ENCODE measurements around the gene ENKD1.

DNA sequence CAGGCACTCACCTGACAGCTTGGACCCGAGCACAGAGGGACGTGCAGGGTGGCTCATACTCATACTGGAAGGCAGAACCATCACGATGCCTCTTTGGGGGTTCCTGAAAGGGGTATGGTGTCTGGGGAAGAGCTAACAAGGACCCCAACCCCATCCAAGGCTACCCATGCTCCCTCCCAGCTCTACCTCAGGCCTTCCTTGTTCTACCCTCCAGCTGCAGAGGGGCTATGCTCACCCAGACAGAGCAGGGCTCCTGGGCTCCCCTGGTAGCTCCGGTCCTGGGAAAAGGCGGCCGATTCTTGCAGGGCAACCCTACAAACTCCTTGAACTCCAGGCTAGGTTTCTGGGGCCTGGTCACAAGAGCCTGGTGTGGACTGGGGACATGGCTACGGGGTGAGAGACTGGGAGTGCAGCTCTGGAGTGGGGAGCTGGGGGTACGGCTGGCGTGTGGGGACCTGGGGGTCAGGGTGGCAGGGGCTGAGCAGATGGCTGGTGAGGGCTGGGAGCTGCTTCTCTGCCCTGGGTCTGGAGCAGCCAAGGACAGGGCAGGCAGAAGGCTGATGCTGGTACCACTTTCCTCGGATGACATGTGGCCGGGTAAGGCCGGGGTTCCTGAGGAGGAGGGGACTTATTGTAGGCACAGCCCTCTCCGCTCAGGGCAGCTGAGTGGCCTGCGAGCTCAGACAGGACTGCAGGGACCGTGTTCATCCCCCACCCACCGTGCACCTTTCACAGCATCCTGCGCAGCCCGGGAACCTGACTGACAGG is 8.6 kb downstream of the ENKD1 start:
- TF ChIP-seq, protein P1, sequence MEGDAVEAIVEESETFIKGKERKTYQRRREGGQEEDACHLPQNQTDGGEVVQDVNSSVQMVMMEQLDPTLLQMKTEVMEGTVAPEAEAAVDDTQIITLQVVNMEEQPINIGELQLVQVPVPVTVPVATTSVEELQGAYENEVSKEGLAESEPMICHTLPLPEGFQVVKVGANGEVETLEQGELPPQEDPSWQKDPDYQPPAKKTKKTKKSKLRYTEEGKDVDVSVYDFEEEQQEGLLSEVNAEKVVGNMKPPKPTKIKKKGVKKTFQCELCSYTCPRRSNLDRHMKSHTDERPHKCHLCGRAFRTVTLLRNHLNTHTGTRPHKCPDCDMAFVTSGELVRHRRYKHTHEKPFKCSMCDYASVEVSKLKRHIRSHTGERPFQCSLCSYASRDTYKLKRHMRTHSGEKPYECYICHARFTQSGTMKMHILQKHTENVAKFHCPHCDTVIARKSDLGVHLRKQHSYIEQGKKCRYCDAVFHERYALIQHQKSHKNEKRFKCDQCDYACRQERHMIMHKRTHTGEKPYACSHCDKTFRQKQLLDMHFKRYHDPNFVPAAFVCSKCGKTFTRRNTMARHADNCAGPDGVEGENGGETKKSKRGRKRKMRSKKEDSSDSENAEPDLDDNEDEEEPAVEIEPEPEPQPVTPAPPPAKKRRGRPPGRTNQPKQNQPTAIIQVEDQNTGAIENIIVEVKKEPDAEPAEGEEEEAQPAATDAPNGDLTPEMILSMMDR (IDR thresholded peaks at IDR 0.05): no peak
- no peak for TF ChIP-seq POLR2AphosphoS5 (IDR thresholded peaks at IDR 0.05)
- no peak for TF ChIP-seq POLR2A (IDR thresholded peaks at IDR 0.05)
- TF ChIP-seq EP300 (IDR thresholded peaks at IDR 0.05): no peak

Data from upper lobe of left lung (tissue), 4 donors.